Liver (tissue), 9 donors: ENCODE measurements around the gene TMEM150A. TPM values are rescaled to one million over a fixed set of nuclear protein-coding genes. Genes with fewer than 3 reads are reported as not detected.

Experiments
- DNase-seq: peaks from one replicate; pipeline ENCODE4 v3.0.0-alpha.2; 2017; ENCODE audit warnings: low spot score
- H3K27ac ChIP-seq, 2 donors: one replicate each; pipeline ENCODE4 v1.7.0; 2013; ENCODE audit warnings: inconsistent platforms in 2 of 2, low read length in 2 of 2, control low read depth in 1 of 2, low read depth in 1 of 2, mild to moderate bottlenecking in 1 of 2
- H3K27me3 ChIP-seq, 4 donors: one replicate each; pipeline versions ENCODE4 v1.6.1 to v1.7.0; 2013; ENCODE audit warnings: low read length in 3 of 4, inconsistent platforms in 1 of 4, mild to moderate bottlenecking in 1 of 4, moderate library complexity in 1 of 4; ENCODE audit not compliant: control insufficient read depth in 4 of 4, insufficient read depth in 4 of 4
- H3K36me3 ChIP-seq, 4 donors: one replicate each; pipeline versions ENCODE4 v1.6.1 to v1.7.0; 2013; ENCODE audit warnings: low read length in 3 of 4, mild to moderate bottlenecking in 3 of 4, low read depth in 1 of 4, moderate library complexity in 1 of 4; ENCODE audit not compliant: control insufficient read depth in 4 of 4, insufficient read depth in 3 of 4
- H3K4me1 ChIP-seq, 4 donors: one replicate each; pipeline versions ENCODE4 v1.6.1 to v1.7.0; 2013; ENCODE audit warnings: low read length in 3 of 4, mild to moderate bottlenecking in 3 of 4, moderate library complexity in 1 of 4; ENCODE audit not compliant: control insufficient read depth in 4 of 4, insufficient read depth in 4 of 4
- H3K4me3 ChIP-seq, 3 donors: one replicate each; pipeline versions ENCODE4 v1.6.1 to v1.7.0; 2013; ENCODE audit warnings: low read length in 3 of 3, control low read depth in 1 of 3, low read depth in 1 of 3, mild to moderate bottlenecking in 1 of 3
- H3K9ac ChIP-seq, 2 donors: one replicate each; pipeline ENCODE4 v1.7.0; 2013; ENCODE audit warnings: low read length in 2 of 2, mild to moderate bottlenecking in 2 of 2, moderate library complexity in 2 of 2, control low read depth in 1 of 2, low read depth in 1 of 2
- H3K9me3 ChIP-seq, 4 donors: one replicate each; pipeline versions ENCODE4 v1.6.1 to v1.7.0; 2013; ENCODE audit warnings: low read length in 3 of 4; ENCODE audit not compliant: control insufficient read depth in 4 of 4
- ATF3 ChIP-seq: IDR thresholded peaks from 2 replicates; pipeline ENCODE4 v1.6.1; 2016; ENCODE audit warnings: antibody characterized with exemption
- CTCF ChIP-seq: fragments of 150-350 bp; IDR thresholded peaks from 2 replicates; pipeline ENCODE4 v1.5.1; 2017; ENCODE audit warnings: improper control_type of control experiment, low read depth, low read length; ENCODE audit not compliant: missing input control
- EGR1 ChIP-seq, 2 donors: IDR thresholded peaks; 2 replicates each; pipeline ENCODE4 v1.6.1; 2016 to 2018; ENCODE audit warnings: antibody characterized with exemption in 2 of 2, low read depth in 2 of 2
- FOXA2 ChIP-seq: IDR thresholded peaks from 2 replicates; pipeline ENCODE4 v1.6.1; 2016; ENCODE audit warnings: antibody characterized with exemption
- GABPA ChIP-seq, 2 donors: IDR thresholded peaks in 1 of 2; conservative IDR thresholded peaks in 1 of 2; 2 replicates each; pipeline ENCODE4 v1.6.1; 2016; ENCODE audit warnings: antibody characterized with exemption in 2 of 2, mild to moderate bottlenecking in 1 of 2, moderate library complexity in 1 of 2
- JUND ChIP-seq, 2 donors: IDR thresholded peaks; 2 replicates each; pipeline ENCODE4 v1.6.1; 2016; ENCODE audit warnings: antibody characterized with exemption in 2 of 2
- RAD21 ChIP-seq, 2 donors: IDR thresholded peaks; 2 replicates each; pipeline ENCODE4 v1.6.1; 2016; ENCODE audit warnings: antibody characterized with exemption in 2 of 2, mild to moderate bottlenecking in 2 of 2
- REST ChIP-seq: IDR thresholded peaks from 2 replicates; pipeline ENCODE4 v1.6.1; 2016; ENCODE audit warnings: antibody characterized with exemption, mild to moderate bottlenecking
- RXRA ChIP-seq, 2 donors: IDR thresholded peaks; 2 replicates each; pipeline ENCODE4 v1.6.1; 2017 to 2018; ENCODE audit warnings: antibody characterized with exemption in 2 of 2, mild to moderate bottlenecking in 1 of 2
- SP1 ChIP-seq: IDR thresholded peaks from 2 replicates; pipeline ENCODE4 v1.6.1; 2018; ENCODE audit warnings: antibody characterized with exemption, mild to moderate bottlenecking
- TAF1 ChIP-seq: conservative IDR thresholded peaks from 2 replicates; pipeline ENCODE4 v1.6.1; 2016; ENCODE audit warnings: antibody characterized with exemption, mild to moderate bottlenecking
- WGBS: extraction: QIAGEN DNeasy Blood & Tissue Kit; methylation state at CpG from one replicate; pipeline ENCODE4 v1.1.7; 2013; 5-methylcytosine and 5-hydroxymethylcytosine counted together
- polyA plus RNA-seq, 2 donors: library from polyadenylated mRNA; stranded (reverse) in 1 of 2; unstranded in 1 of 2; fragments of 200-250 nt in 1 of 2; fragments of >200 nt in 1 of 2; fragmentation: Nextera tagmentation in 1 of 2; extraction: Ambion mirVana in 1 of 2; gene quantifications; one replicate each; pipeline versions ENCODE4 v1.2.1 to v1.2.3, GENCODE V29; 2013 to 2015
- total RNA-seq, 2 donors: library from RNA; depleted of rRNA; stranded (reverse); fragments of >200 nt; gene quantifications; one replicate each; pipeline ENCODE4 v1.2.3, GENCODE V29; 2014
- donor health status: healthy.
- donor health status: healthy.
- donor health status: healthy.
- donor health status: healthy.
- donor health status: healthy.

Gene TMEM150A
- total and polyA plus RNA-seq, 4 donors: 13.1 to 32.5 (median 24.6) TPM

- H3K36me3 ChIP-seq: peaks cover 3 to 16% (median 6%) of the 10 kb centered on the region in 4 donors
- WGBS: 77% methylated on average over 17 of the region's 17 CpGs
- no peak for DNase-seq
- H3K9me3 ChIP-seq: no peaks in the 10 kb centered on the region
- H3K4me3 ChIP-seq: no peak overlapping the region
- H3K27me3 ChIP-seq: no peaks in the 10 kb centered on the region
- H3K27ac ChIP-seq: no peak overlapping the region
- peaks cover 15 to 62% (median 51%) of the 10 kb centered on the region in 4 donors for H3K4me1 ChIP-seq
- TF ChIP-seq EGR1 (IDR thresholded peaks at IDR 0.05; ENCODE audit: low read depth in 2 of 2): no peak
- no peak for TF ChIP-seq GABPA (IDR thresholded peaks at IDR 0.05 in 1 of 2, conservative IDR thresholded peaks at IDR 0.05 in 1 of 2)
- no peak for TF ChIP-seq REST
- TF ChIP-seq JUND (IDR thresholded peaks at IDR 0.05): no peak
- no peak for TF ChIP-seq TAF1
- no peak for TF ChIP-seq CTCF
- no peak for TF ChIP-seq RXRA (IDR thresholded peaks at IDR 0.05)
- no peak for TF ChIP-seq RAD21 (IDR thresholded peaks at IDR 0.05)
- H3K9ac ChIP-seq: no peak overlapping the region
These were observed 2.8 kb downstream of the TMEM150A start for GRCh38 chr2:85599468-85600234.

- H3K4me3 ChIP-seq: no peak overlapping the region
- WGBS: 79% methylated on average over 14 of the region's 14 CpGs
- TF ChIP-seq CTCF (no peak), REST (no peak), ATF3 (no peak), FOXA2 (no peak), SP1 (no peak)
- H3K9me3 ChIP-seq: no peaks in the 10 kb centered on the region
- peaks cover 3 to 16% (median 6%) of the 10 kb centered on the region in 4 donors for H3K36me3 ChIP-seq
- no peaks in the 10 kb centered on the region for H3K27me3 ChIP-seq
- H3K27ac ChIP-seq: no peak overlapping the region
- H3K4me1 ChIP-seq: peaks cover 16 to 61% (median 47%) of the 10 kb centered on the region in 4 donors
- DNase-seq: no peak
- no peak overlapping the region for H3K9ac ChIP-seq
These were observed 3.7 kb downstream of the TMEM150A start for GRCh38 chr2:85598594-85599340.
